Activated T-helper 1 cell treated with anti-CD3 and anti-CD28 coated beads, Interleukin-12 subunit alpha, Interleukin-12 subunit beta, Interleukin-2, Interleukin-4 antibody, amounts not matched to agents 30 ng/mL and 10 ng/mL and 1 ng/mL, durations not matched to agents 14 hours and 24 hours and 36 hours (primary cell): ENCODE measurements around the gene WNK1. TPM values are rescaled to one million over a fixed set of nuclear protein-coding genes. Genes with fewer than 3 reads are reported as not detected.

Experiments used
- DNase-seq: peaks from one replicate; pipeline ENCODE4 v3.0.0; 2021; ENCODE audit warnings: low spot score
- H3K27ac Mint-ChIP-seq: one replicate; pipeline ENCODE4 v1.8.0; 2021; ENCODE audit warnings: mild to moderate bottlenecking, mixed read lengths
- H3K27me3 Mint-ChIP-seq: one replicate; pipeline ENCODE4 v1.8.0; 2022; ENCODE audit warnings: mild to moderate bottlenecking, moderate library complexity, mixed read lengths; ENCODE audit not compliant: insufficient read depth
- H3K36me3 Mint-ChIP-seq: one replicate; pipeline ENCODE4 v1.8.0; 2021; ENCODE audit warnings: low read depth, mixed read lengths
- H3K4me1 Mint-ChIP-seq: one replicate; pipeline ENCODE4 v1.8.0; 2021; ENCODE audit warnings: low read depth, mixed read lengths
- H3K4me3 Mint-ChIP-seq: one replicate; pipeline ENCODE4 v1.8.0; 2021; ENCODE audit warnings: mild to moderate bottlenecking, moderate library complexity, mixed read lengths
- H3K9me3 Mint-ChIP-seq: one replicate; pipeline ENCODE4 v1.8.0; 2021; ENCODE audit warnings: mixed read lengths
- intact Hi-C: fragments of 100-400 bp; cut with micrococcal nuclease; formaldehyde crosslinking; loops from one replicate; pipeline ENCODE4 v1.15.1; 2024
- total RNA-seq: library from RNA; stranded (reverse); gene quantifications from 2 replicates; pipeline ENCODE4 v1.2.3, GENCODE V29; 2022

Gene WNK1
- total RNA-seq, 1 donor from 2014 or later = 178 TPM

- intact Hi-C loops = loop anchor here (1.0 to 5.0 kb wide), 11 partner anchors 37 to 839 kb away; partner anchors contain the start of genes CCDC77, ERC1, FBXL14 and KDM5A
- Mint-ChIP-seq H3K4me3 (peak overlapping the region; percentile 92), H3K27me3 (no peaks in the 10 kb centered on the region), H3K9me3 (no peaks in the 10 kb centered on the region), H3K27ac (peak overlapping the region; percentile 94), H3K36me3 (peaks cover 28% of the 10 kb centered on the region), H3K4me1 (peaks cover 26% of the 10 kb centered on the region)
- DNase-seq = peak; percentile 51
Measured at GRCh38 chr12:752695-753610, 574 bp downstream of the WNK1 start.

- Mint-ChIP-seq H3K36me3 (peaks cover 28% of the 10 kb centered on the region), H3K9me3 (no peaks in the 10 kb centered on the region), H3K27me3 (no peaks in the 10 kb centered on the region), H3K27ac (peak overlapping the region; percentile 94), H3K4me1 (peaks cover 26% of the 10 kb centered on the region), H3K4me3 (peak overlapping the region; percentile 92)
- intact Hi-C loops = loop anchor here (2.0 to 5.0 kb wide), 5 partner anchors 237 to 838 kb away; partner anchors contain the start of genes CCDC77, ERC1, FBXL14 and KDM5A
- peak; percentile 39 for DNase-seq
Measured at GRCh38 chr12:753611-754472, 1.5 kb downstream of the WNK1 start.

- Mint-ChIP-seq H3K36me3 (peaks cover 28% of the 10 kb centered on the region), H3K27me3 (no peaks in the 10 kb centered on the region), H3K4me3 (peak overlapping the region; percentile 92), H3K27ac (peak overlapping the region; percentile 94), H3K4me1 (peaks cover 26% of the 10 kb centered on the region), H3K9me3 (no peaks in the 10 kb centered on the region)
- intact Hi-C loops = loop anchor here (5.0 kb wide), 3 partner anchors 338 to 838 kb away; partner anchors contain the start of genes CCDC77 and FBXL14
- no peak for DNase-seq
Measured at GRCh38 chr12:754473-754820, 2.1 kb downstream of the WNK1 start.

GRCh38 chr12:754851-755562 is 2.6 kb downstream of the WNK1 start:
- no peak for DNase-seq
- intact Hi-C loops = loop anchor here (1.0 to 5.0 kb wide), 4 partner anchors 59 to 837 kb away; partner anchors contain the start of genes CCDC77 and FBXL14
- Mint-ChIP-seq H3K4me1 (peaks cover 31% of the 10 kb centered on the region), H3K27me3 (no peaks in the 10 kb centered on the region), H3K27ac (peak overlapping the region; percentile 94), H3K4me3 (peak overlapping the region; percentile 92), H3K36me3 (peaks cover 30% of the 10 kb centered on the region), H3K9me3 (no peaks in the 10 kb centered on the region)

- peaks cover 44% of the 10 kb centered on the region for H3K4me1 Mint-ChIP-seq
- H3K27me3 Mint-ChIP-seq = no peaks in the 10 kb centered on the region
- DNase-seq = no peak
- intact Hi-C loops = no loop called here
- peaks cover 28% of the 10 kb centered on the region for H3K36me3 Mint-ChIP-seq
- peak overlapping the region; percentile 40 for H3K27ac Mint-ChIP-seq
- peak overlapping the region; percentile 17 for H3K4me3 Mint-ChIP-seq
- no peaks in the 10 kb centered on the region for H3K9me3 Mint-ChIP-seq
Measured at GRCh38 chr12:759628-760027, 7.2 kb downstream of the WNK1 start.

GRCh38 chr12:761256-761655 is 8.9 kb downstream of the WNK1 start:
- H3K9me3 Mint-ChIP-seq = no peaks in the 10 kb centered on the region
- no peak overlapping the region for H3K27ac Mint-ChIP-seq
- H3K4me3 Mint-ChIP-seq = no peak overlapping the region
- no peaks in the 10 kb centered on the region for H3K27me3 Mint-ChIP-seq
- intact Hi-C loops = no loop called here
- DNase-seq = no peak
- H3K4me1 Mint-ChIP-seq = peaks cover 35% of the 10 kb centered on the region
- H3K36me3 Mint-ChIP-seq = peaks cover 23% of the 10 kb centered on the region

- H3K4me3 Mint-ChIP-seq = no peak overlapping the region
- intact Hi-C loops = loop anchor here (1.0 kb wide), 1 partner anchor 10 kb away; no protein-coding TSS in a partner anchor
Measured at GRCh38 chr12:765840-766239, 13.5 kb downstream of the WNK1 start.

GRCh38 chr12:768434-768833 is 16.1 kb downstream of the WNK1 start:
- no peaks in the 10 kb centered on the region for H3K9me3 Mint-ChIP-seq
- peaks cover 39% of the 10 kb centered on the region for H3K4me1 Mint-ChIP-seq
- no peak overlapping the region for H3K4me3 Mint-ChIP-seq
- peaks cover 10% of the 10 kb centered on the region for H3K36me3 Mint-ChIP-seq
- intact Hi-C loops = no loop called here
- no peak overlapping the region for H3K27ac Mint-ChIP-seq
- no peak for DNase-seq
- H3K27me3 Mint-ChIP-seq = no peaks in the 10 kb centered on the region

More at GRCh38 chr12:765840-766239, 13.5 kb downstream of the WNK1 start:
- peak overlapping the region; percentile 18 for H3K27ac Mint-ChIP-seq
- no peak for DNase-seq
- no peaks in the 10 kb centered on the region for H3K9me3 Mint-ChIP-seq
- H3K27me3 Mint-ChIP-seq = no peaks in the 10 kb centered on the region
- H3K36me3 Mint-ChIP-seq = peaks cover 17% of the 10 kb centered on the region
- peaks cover 31% of the 10 kb centered on the region for H3K4me1 Mint-ChIP-seq

- Mint-ChIP-seq H3K4me1 (peaks cover 51% of the 10 kb centered on the region), H3K9me3 (no peaks in the 10 kb centered on the region), H3K27ac (no peak overlapping the region), H3K36me3 (peaks cover 8% of the 10 kb centered on the region), H3K27me3 (no peaks in the 10 kb centered on the region), H3K4me3 (no peak overlapping the region)
- DNase-seq = no peak
- intact Hi-C loops = no loop called here
Measured at GRCh38 chr12:770479-770878, 18.1 kb downstream of the WNK1 start.

- Mint-ChIP-seq H3K4me1 (peaks cover 52% of the 10 kb centered on the region), H3K9me3 (no peaks in the 10 kb centered on the region), H3K27ac (no peak overlapping the region), H3K36me3 (peaks cover 8% of the 10 kb centered on the region), H3K27me3 (no peaks in the 10 kb centered on the region), H3K4me3 (no peak overlapping the region)
- intact Hi-C loops = no loop called here
- DNase-seq = no peak
Measured at GRCh38 chr12:772056-772697, 19.8 kb downstream of the WNK1 start.

- H3K27me3 Mint-ChIP-seq = no peaks in the 10 kb centered on the region
- H3K4me1 Mint-ChIP-seq = peaks cover 66% of the 10 kb centered on the region
- H3K27ac Mint-ChIP-seq = no peak overlapping the region
- no peaks in the 10 kb centered on the region for H3K9me3 Mint-ChIP-seq
- DNase-seq = no peak
- intact Hi-C loops = no loop called here
- H3K4me3 Mint-ChIP-seq = no peak overlapping the region
- H3K36me3 Mint-ChIP-seq = peaks cover 7% of the 10 kb centered on the region
Measured at GRCh38 chr12:774051-774614, 21.8 kb downstream of the WNK1 start.
